ENCODE results near the gene DPH6. TPM values are rescaled to one million over a fixed set of nuclear protein-coding genes. Genes with fewer than 3 reads are reported as not detected.
A peak's percentile ranks its signal among the peaks of the same experiment; 100 is the strongest.

The DPH6 gene
- total and polyA plus RNA-seq, 5 experiments from 2014 or later: 11.7 to 26.9 (median 16.9) TPM

DNA sequence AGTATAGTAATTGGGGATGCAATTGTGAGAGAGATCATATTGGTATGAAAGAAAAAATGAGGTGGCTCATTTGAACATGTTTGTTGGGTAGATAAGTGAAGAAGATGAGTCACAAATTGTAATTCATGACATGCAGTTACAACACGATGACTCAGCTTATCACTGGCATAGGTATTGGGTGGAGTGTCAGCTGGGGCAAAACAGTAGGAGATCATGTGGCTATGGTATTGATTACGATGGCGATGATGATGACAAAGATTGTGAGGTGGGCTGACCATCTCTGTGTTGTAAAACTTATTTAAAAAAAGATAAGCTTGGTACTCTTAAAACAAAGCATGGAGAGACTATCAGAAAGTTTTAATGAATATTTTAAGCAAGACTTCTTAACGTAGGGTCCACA lies 11.6 kb upstream of the DPH6 start:
- H3K4me3 Mint-ChIP-seq: no peak overlapping the region
- no peaks in the 10 kb centered on the region for H3K9me3 Mint-ChIP-seq
- H3K27me3 Mint-ChIP-seq: peaks cover 0 to 2% (median 0%) of the 10 kb centered on the region in 5 donors
- POLR2A ChIA-PET: no interaction called here
- H3K36me3 Mint-ChIP-seq: no peaks in the 10 kb centered on the region
- DNase-seq: no peak
- H3K27ac Mint-ChIP-seq: no peak overlapping the region
- no peaks in the 10 kb centered on the region for H3K4me1 Mint-ChIP-seq
- ATAC-seq: no peak

DNA sequence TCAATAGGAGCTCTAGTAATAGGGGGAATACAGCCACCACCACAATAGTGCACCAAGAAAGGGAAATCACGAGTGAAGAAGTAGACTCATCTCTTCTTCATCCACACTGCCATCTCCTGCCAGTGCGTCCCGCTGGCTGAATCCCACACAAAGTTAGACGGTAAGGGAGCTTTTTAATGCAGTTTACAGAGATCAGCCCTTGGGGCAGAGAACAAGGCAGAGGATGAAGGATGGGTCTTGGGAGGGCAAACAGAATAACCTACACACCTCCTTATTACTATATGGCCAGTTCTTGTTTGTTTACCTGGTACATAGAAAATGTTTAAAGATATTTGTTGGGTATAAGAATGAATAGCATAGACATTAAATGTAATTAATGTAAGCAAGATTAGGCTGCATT lies 11.0 kb upstream of the DPH6 start:
- Mint-ChIP-seq H3K27ac (no peak overlapping the region), H3K4me1 (no peaks in the 10 kb centered on the region), H3K4me3 (no peak overlapping the region)

DNA sequence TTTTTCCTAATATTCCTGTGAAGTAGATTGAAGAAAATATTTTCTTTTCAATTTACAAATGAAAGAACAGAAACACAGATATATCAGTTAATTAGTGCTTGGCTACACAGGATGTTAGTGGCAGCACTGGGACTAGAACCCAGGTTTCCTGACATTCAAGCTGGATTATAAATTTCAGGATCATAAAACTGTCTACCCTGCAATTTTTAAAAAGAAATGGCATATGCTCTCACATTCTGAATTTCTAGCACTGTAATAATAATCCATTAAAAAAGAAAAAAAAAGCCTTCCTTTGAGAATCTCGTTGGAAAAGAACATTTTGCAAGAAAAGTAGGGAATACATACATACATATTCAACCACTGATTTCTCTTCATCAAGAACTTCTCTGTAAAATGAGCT lies 9.3 kb upstream of the DPH6 start:
- ATAC-seq (no peak), DNase-seq (no peak)
- POLR2A ChIA-PET: no interaction called here
- no peak overlapping the region for H3K27ac Mint-ChIP-seq
- H3K4me1 Mint-ChIP-seq: no peaks in the 10 kb centered on the region
- no peak overlapping the region for H3K4me3 Mint-ChIP-seq
- no peaks in the 10 kb centered on the region for H3K9me3 Mint-ChIP-seq
- peaks cover 0 to 2% (median 0%) of the 10 kb centered on the region in 5 donors for H3K27me3 Mint-ChIP-seq
- no peaks in the 10 kb centered on the region for H3K36me3 Mint-ChIP-seq

More for the DNA sequence above, 11.0 kb upstream of the DPH6 start:
- Mint-ChIP-seq H3K36me3 (no peaks in the 10 kb centered on the region), H3K27me3 (peaks cover 0 to 2% (median 0%) of the 10 kb centered on the region in 5 donors), H3K9me3 (no peaks in the 10 kb centered on the region)
- POLR2A ChIA-PET: no interaction called here
- ATAC-seq (no peak), DNase-seq (no peak)

DNA sequence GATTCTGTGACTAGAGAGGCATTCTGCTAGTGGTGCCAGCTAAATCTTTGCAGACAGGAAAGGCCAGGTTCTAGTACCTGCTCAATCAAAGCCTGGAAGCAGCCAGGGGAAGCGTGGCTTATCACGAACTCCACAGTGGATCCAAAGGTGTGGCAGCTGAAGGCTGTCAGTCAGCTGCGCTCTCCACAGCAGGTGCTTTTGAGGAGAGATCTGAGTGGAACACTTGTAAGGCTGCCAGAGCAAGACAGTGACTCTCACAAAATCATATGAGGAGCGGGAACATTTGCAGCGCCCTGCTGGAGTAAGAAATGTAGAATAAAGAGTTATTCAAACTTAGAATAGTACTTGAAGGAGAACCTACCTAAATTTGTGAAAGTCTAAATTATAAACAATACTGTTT lies 5.0 kb upstream of the DPH6 start:
- Mint-ChIP-seq H3K4me1 (peaks cover 9 to 11% (median 11%) of the 10 kb centered on the region in 4 donors), H3K36me3 (peaks cover 0 to 2% (median 0%) of the 10 kb centered on the region in 3 donors), H3K4me3 (no peak overlapping the region), H3K27ac (no peak overlapping the region), H3K27me3 (peaks cover 0 to 2% (median 0%) of the 10 kb centered on the region in 5 donors), H3K9me3 (no peaks in the 10 kb centered on the region)
- ATAC-seq (no peak), DNase-seq (no peak)
- POLR2A ChIA-PET: no interaction called here

- no peak for ATAC-seq
- peaks cover 0 to 2% (median 0%) of the 10 kb centered on the region in 3 donors for H3K36me3 Mint-ChIP-seq
- H3K4me1 Mint-ChIP-seq: peaks cover 15 to 23% (median 21%) of the 10 kb centered on the region in 4 donors
- H3K9me3 Mint-ChIP-seq: no peaks in the 10 kb centered on the region
- no peak for DNase-seq
- POLR2A ChIA-PET: no interaction called here
- no peak overlapping the region for H3K27ac Mint-ChIP-seq
- no peak overlapping the region for H3K4me3 Mint-ChIP-seq
- peaks cover 0 to 2% (median 0%) of the 10 kb centered on the region in 5 donors for H3K27me3 Mint-ChIP-seq
These were observed 3.6 kb upstream of the DPH6 start for GRCh38 chr15:35549567-35549966.

- no peak for ATAC-seq
- Mint-ChIP-seq H3K36me3 (peaks cover 0 to 2% (median 0%) of the 10 kb centered on the region in 3 donors), H3K27ac (no peak overlapping the region), H3K9me3 (no peaks in the 10 kb centered on the region), H3K27me3 (peaks cover 0 to 2% (median 0%) of the 10 kb centered on the region in 5 donors), H3K4me3 (no peak overlapping the region), H3K4me1 (peaks cover 15 to 30% (median 23%) of the 10 kb centered on the region in 4 donors)
- POLR2A ChIA-PET: no interaction called here
- no peak for DNase-seq
These were observed 2.5 kb upstream of the DPH6 start for GRCh38 chr15:35548435-35548834.

DNA sequence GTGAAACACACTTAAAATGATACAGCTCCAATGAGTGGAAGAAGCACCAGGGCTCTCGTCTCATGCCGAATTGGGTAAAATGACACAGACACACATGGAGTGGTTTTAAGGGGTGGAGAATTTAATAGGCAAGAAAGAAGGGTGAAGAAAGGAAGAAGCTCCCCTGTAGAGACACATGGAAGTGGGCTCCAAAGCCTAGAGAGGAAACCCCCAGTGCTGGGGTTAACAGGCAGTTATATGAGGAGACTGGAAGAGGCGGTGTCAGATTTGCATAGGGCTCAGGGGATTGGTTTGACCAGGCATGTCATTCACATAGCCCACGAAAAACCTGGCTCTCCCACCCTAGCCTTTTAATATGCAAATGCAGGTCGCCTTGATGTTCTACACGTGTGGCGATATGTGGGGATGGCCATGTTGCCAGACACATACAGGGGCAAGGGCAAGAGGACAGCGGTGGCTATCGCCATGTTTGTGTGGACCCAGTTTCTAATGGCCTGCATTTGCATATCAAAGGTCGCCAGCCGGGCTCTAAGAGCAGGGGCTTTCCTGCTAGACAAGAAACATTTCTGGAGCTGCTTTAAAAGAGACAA lies 1.9 kb upstream of the DPH6 start:
- ATAC-seq: no peak
- peaks cover 0 to 2% (median 0%) of the 10 kb centered on the region in 5 donors for H3K27me3 Mint-ChIP-seq
- peaks cover 0 to 2% (median 0%) of the 10 kb centered on the region in 3 donors for H3K36me3 Mint-ChIP-seq
- peak overlapping the region in 1 of 10 donors; percentile 13 for H3K4me3 Mint-ChIP-seq
- peaks cover 15 to 32% (median 23%) of the 10 kb centered on the region in 4 donors for H3K4me1 Mint-ChIP-seq
- no peak for DNase-seq
- POLR2A ChIA-PET: no interaction called here
- no peaks in the 10 kb centered on the region for H3K9me3 Mint-ChIP-seq
- H3K27ac Mint-ChIP-seq: peak overlapping the region in 2 of 10 donors; percentile 6 to 98

GRCh38 chr15:35546511-35547381 lies 781 bp upstream of the DPH6 start:
- H3K4me1 Mint-ChIP-seq: peaks cover 15 to 32% (median 23%) of the 10 kb centered on the region in 4 donors
- H3K27ac Mint-ChIP-seq: peak overlapping the region; percentile 93 to 100 (median 98)
- DNase-seq (no peak), ATAC-seq (no peak)
- POLR2A ChIA-PET: interaction anchor here (1.0 to 2.1 kb wide), 2 partner anchors 558 to 1033 kb away, joined by 3 to 5 read pairs; partner anchors contain the start of genes CDIN1 and ZNF770
- no peaks in the 10 kb centered on the region for H3K27me3 Mint-ChIP-seq
- H3K9me3 Mint-ChIP-seq: no peaks in the 10 kb centered on the region
- peak overlapping the region; percentile 85 to 100 (median 96) for H3K4me3 Mint-ChIP-seq
- H3K36me3 Mint-ChIP-seq: peaks cover 0 to 2% (median 0%) of the 10 kb centered on the region in 3 donors

GRCh38 chr15:35545316-35545823 lies 595 bp downstream of the DPH6 start:
- no peaks in the 10 kb centered on the region for H3K27me3 Mint-ChIP-seq
- ATAC-seq: peak; percentile 3 to 12
- H3K36me3 Mint-ChIP-seq: peaks cover 0 to 9% (median 3%) of the 10 kb centered on the region in 3 donors
- POLR2A ChIA-PET: interaction anchor here (0.6 to 2.1 kb wide), 2 partner anchors 19 to 557 kb away, joined by 5 read pairs; partner anchors contain the start of gene ZNF770
- DNase-seq: peak in 1 of 10 donors; percentile 2
- H3K9me3 Mint-ChIP-seq: no peaks in the 10 kb centered on the region
- H3K4me1 Mint-ChIP-seq: peaks cover 15 to 39% (median 24%) of the 10 kb centered on the region in 4 donors
- H3K27ac Mint-ChIP-seq: peak overlapping the region; percentile 94 to 100 (median 98)
- H3K4me3 Mint-ChIP-seq: peak overlapping the region; percentile 85 to 100 (median 96)

DNA sequence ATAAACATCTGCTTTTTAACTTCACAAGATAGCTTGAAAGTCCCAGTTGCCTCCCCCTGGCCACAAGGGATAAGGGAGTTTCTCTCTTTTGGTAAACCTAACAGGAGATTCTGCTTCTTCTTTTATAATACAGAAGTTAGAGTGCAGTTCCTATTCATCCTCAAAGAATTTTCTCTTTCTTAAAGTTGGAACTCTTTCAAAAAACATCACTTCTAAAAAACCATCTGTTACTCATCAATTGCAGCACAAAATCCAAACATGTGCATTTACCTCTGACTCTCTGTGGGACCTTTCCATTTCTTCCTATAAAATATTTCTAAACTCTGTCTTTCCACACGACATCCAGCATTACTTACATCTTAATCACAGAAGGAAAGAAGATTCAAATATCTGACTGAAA lies 5.1 kb downstream of the DPH6 start:
- H3K4me3 Mint-ChIP-seq: no peak overlapping the region
- H3K36me3 Mint-ChIP-seq: peaks cover 0 to 21% (median 12%) of the 10 kb centered on the region in 3 donors
- ATAC-seq: no peak
- H3K4me1 Mint-ChIP-seq: peaks cover 4 to 34% (median 14%) of the 10 kb centered on the region in 4 donors
- no peaks in the 10 kb centered on the region for H3K27me3 Mint-ChIP-seq
- H3K9me3 Mint-ChIP-seq: no peaks in the 10 kb centered on the region
- no peak overlapping the region for H3K27ac Mint-ChIP-seq
- POLR2A ChIA-PET: no interaction called here
- no peak for DNase-seq

DNA sequence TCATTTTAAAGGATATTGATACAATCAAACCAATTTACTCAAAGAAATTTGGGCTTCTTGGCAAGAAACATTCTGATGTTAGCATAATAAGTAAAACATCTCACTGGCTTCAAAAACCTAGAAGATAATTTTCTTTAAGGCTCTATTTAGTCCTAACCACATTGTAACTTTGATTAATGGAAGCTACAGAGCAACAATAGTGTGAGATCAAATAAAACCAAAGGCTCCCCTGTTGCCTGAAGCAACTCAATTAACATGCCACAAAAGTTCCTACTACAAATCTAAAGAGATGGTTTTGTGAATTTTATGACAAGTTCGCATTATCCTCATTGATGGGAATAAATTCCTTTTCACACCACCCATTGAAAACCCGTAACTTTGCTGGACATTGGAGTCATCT lies 5.9 kb downstream of the DPH6 start:
- POLR2A ChIA-PET: no interaction called here
- no peaks in the 10 kb centered on the region for H3K9me3 Mint-ChIP-seq
- no peak overlapping the region for H3K4me3 Mint-ChIP-seq
- peaks cover 0 to 25% (median 12%) of the 10 kb centered on the region in 3 donors for H3K36me3 Mint-ChIP-seq
- no peak overlapping the region for H3K27ac Mint-ChIP-seq
- ATAC-seq (no peak), DNase-seq (no peak)
- H3K27me3 Mint-ChIP-seq: no peaks in the 10 kb centered on the region
- H3K4me1 Mint-ChIP-seq: peaks cover 0 to 29% (median 8%) of the 10 kb centered on the region in 4 donors

GRCh38 chr15:35535365-35535916 lies 10.5 kb downstream of the DPH6 start:
- no peak for DNase-seq
- Mint-ChIP-seq H3K36me3 (peaks cover 0 to 54% (median 33%) of the 10 kb centered on the region in 3 donors), H3K27ac (peak overlapping the region in 1 of 10 donors; percentile 4), H3K4me1 (peaks cover 0 to 13% (median 4%) of the 10 kb centered on the region in 4 donors), H3K9me3 (no peaks in the 10 kb centered on the region), H3K4me3 (no peak overlapping the region), H3K27me3 (no peaks in the 10 kb centered on the region)
- POLR2A ChIA-PET: no interaction called here
- no peak for ATAC-seq
